Measurements from ENCODE around the gene LRIG2. TPM values are rescaled to one million over a fixed set of nuclear protein-coding genes. Genes with fewer than 3 reads are reported as not detected.
A peak's percentile ranks its signal among the peaks of the same experiment; 100 is the strongest.
"Not testable (repeated sequence)": the region's sequence is repeated elsewhere in the genome, so short reads cannot be mapped to it uniquely, and the experiment has no call there.

Gene LRIG2
- total RNA-seq, 1 experiment from 2014 or later: 6.1 TPM

DNA sequence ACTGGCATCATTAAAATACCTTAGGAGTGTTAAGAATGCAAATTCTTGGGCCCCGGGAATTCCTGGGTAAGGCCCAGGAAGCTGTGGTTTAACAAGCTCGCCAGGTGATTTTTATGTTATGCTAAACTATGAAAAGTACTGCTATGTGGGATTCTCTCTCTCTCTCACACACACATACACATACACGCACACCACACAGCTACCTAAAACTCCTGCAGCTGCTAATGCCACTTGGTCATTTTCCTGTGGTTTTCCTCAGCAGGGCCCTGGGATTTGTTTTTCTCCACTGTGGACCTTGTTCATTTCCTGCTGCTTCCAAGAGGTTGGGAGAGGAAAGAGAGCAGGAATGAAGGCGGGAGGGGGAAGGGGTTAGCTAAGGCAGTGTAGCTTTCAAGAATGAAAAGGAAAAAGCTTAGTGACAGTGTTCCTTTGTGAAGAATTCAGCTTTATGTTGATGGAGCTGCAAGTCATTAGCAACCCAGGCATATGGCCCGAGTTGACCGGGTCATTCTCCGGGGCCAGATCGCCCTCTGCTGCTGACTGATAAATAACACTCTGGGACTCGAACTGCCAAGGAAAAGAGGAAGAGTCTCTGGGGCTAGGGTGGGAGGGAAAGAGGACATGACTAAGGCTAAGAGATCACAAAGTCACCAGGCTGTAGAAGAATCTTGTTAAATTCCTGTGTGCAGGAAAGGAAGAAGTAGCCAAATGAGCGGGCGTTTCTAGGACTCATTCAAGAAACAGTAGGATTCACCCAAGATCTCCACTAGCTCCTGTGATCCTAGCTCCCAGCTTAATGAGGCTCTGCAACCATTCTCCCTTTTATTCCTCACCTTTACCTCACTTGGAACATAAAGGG lies 30.5 kb upstream of the LRIG2 start:
- peak; percentile 90 for DNase-seq
- Histone ChIP-seq H3K27ac (ENCODE audit: low read length) (peak overlapping the region; percentile 66), H3K36me3 (ENCODE audit: low read depth, low read length) (no peaks in the 10 kb centered on the region), H3F3A (ENCODE audit: low read length, unreplicated experiment) (no peaks in the 10 kb centered on the region), H3K9me3 (ENCODE audit: low read length) (no peaks in the 10 kb centered on the region), H3K9me2 (replicated peaks; ENCODE audit: low read length) (no peaks in the 10 kb centered on the region), H3K27me3 (ENCODE audit: low read length) (no peaks in the 10 kb centered on the region), H3K79me2 (ENCODE audit: low read length) (no peaks in the 10 kb centered on the region), H2AFZ (ENCODE audit: low read length) (peak overlapping the region; percentile 79), H3K9ac (ENCODE audit: low read length) (peak overlapping the region; percentile 7; the same call in 1 of the 2 replicates), H3K4me2 (ENCODE audit: low read length) (peak overlapping the region; percentile 65), H3K4me3 (ENCODE audit: low read length) (peak overlapping the region; percentile 12; the same call in 1 of the 2 replicates), H4K20me1 (ENCODE audit: low read length) (no peaks in the 10 kb centered on the region), H3K4me1 (ENCODE audit: insufficient read depth, low read length) (peaks cover 27% of the 10 kb centered on the region)
- POLR2A ChIA-PET (ENCODE audit: unreplicated experiment): interaction anchor here (0.6 to 0.9 kb wide), 7 partner anchors 30 to 165 kb away, joined by 3 to 23 read pairs (median 4); partner anchors contain the start of gene SLC16A1
- CTCF ChIA-PET: interaction anchor here (0.6 to 1.8 kb wide), 19 partner anchors 21 to 354 kb away, joined by 3 to 25 read pairs (median 4); partner anchors contain the start of genes LRIG2, PPM1J and SLC16A1
- no TSS peak for BruUV-seq (replicated peaks)
- intact Hi-C loops (cut with micrococcal nuclease): loop anchor here (1.0 to 2.0 kb wide), 5 partner anchors 30 to 326 kb away; partner anchors contain the start of gene LRIG2
- TF ChIP-seq CTCF (conservative IDR thresholded peaks at IDR 0.05; ENCODE audit: low read depth, low read length) (peak; percentile 84), EZH2phosphoT487 (IDR thresholded peaks at IDR 0.05; ENCODE audit: borderline replicate concordance, low read length) (no peak)
- peak; percentile 91 for ATAC-seq

GRCh38 chr1:113043144-113043488 lies 29.9 kb upstream of the LRIG2 start:
- H3F3A ChIP-seq (ENCODE audit: low read length, unreplicated experiment); H3K27me3 ChIP-seq (ENCODE audit: low read length); H3K9me3 ChIP-seq (ENCODE audit: low read length); H4K20me1 ChIP-seq (ENCODE audit: low read length); H3K4me3 ChIP-seq (ENCODE audit: low read length); ATAC-seq; H3K9me2 ChIP-seq (replicated peaks; ENCODE audit: low read length); H3K79me2 ChIP-seq (ENCODE audit: low read length); DNase-seq; H3K36me3 ChIP-seq (ENCODE audit: low read depth, low read length): not testable (repeated sequence)
- Histone ChIP-seq H3K9ac (ENCODE audit: low read length) (peak overlapping the region; percentile 7; the same call in 1 of the 2 replicates), H2AFZ (ENCODE audit: low read length) (peak overlapping the region; percentile 79), H3K27ac (ENCODE audit: low read length) (peak overlapping the region; percentile 66), H3K4me1 (ENCODE audit: insufficient read depth, low read length) (peaks cover 27% of the 10 kb centered on the region), H3K4me2 (ENCODE audit: low read length) (peak overlapping the region; percentile 65)
- intact Hi-C loops (cut with micrococcal nuclease): loop anchor here (2.0 kb wide), 2 partner anchors 30 to 326 kb away; partner anchors contain the start of gene LRIG2
- CTCF ChIA-PET: interaction anchor here (0.6 to 1.8 kb wide), 9 partner anchors 22 to 328 kb away, joined by 3 to 25 read pairs (median 5); partner anchors contain the start of genes LRIG2 and PPM1J
- BruUV-seq (replicated peaks): TSS peak; percentile 8
- POLR2A ChIA-PET (ENCODE audit: unreplicated experiment): interaction anchor here (0.6 kb wide), 3 partner anchors 47 to 149 kb away, joined by 3 to 5 read pairs (median 4); no protein-coding TSS in a partner anchor

DNA sequence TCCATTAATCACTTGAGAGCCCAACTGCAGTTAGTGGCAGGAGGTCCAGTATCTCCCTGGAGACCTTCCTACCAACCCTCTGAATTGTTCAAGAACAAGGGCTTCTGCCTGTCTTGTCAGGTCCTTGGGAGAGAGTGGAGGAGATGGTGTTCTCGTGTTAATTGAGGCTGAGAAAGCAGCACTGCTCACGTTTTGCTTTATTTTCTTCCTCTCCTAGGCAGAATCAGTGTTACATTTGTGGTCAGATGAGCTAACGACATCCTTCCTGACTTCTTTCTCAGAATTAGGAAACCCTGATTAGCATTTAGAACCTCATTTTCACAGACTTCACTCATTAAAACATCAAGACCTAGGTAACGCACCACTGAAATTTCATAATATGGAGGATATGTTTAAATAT lies 26.4 kb upstream of the LRIG2 start:
- Histone ChIP-seq H3K36me3 (ENCODE audit: low read depth, low read length) (no peaks in the 10 kb centered on the region), H3F3A (ENCODE audit: low read length, unreplicated experiment) (no peaks in the 10 kb centered on the region), H3K27ac (ENCODE audit: low read length) (no peak overlapping the region), H3K27me3 (ENCODE audit: low read length) (no peaks in the 10 kb centered on the region), H4K20me1 (ENCODE audit: low read length) (no peaks in the 10 kb centered on the region), H3K9me3 (ENCODE audit: low read length) (no peaks in the 10 kb centered on the region), H3K4me1 (ENCODE audit: insufficient read depth, low read length) (peaks cover 23% of the 10 kb centered on the region), H3K79me2 (ENCODE audit: low read length) (no peaks in the 10 kb centered on the region), H3K4me3 (ENCODE audit: low read length) (no peak overlapping the region), H3K9me2 (replicated peaks; ENCODE audit: low read length) (no peaks in the 10 kb centered on the region), H3K9ac (ENCODE audit: low read length) (no peak overlapping the region), H3K4me2 (ENCODE audit: low read length) (no peak overlapping the region), H2AFZ (ENCODE audit: low read length) (no peak overlapping the region)
- CTCF ChIA-PET: no interaction called here
- POLR2A ChIA-PET (ENCODE audit: unreplicated experiment): no interaction called here
- intact Hi-C loops (cut with micrococcal nuclease): no loop called here
- DNase-seq (no peak), ATAC-seq (no peak)
- TF ChIP-seq EZH2phosphoT487 (IDR thresholded peaks at IDR 0.05; ENCODE audit: borderline replicate concordance, low read length): no peak
- TF ChIP-seq CTCF (conservative IDR thresholded peaks at IDR 0.05; ENCODE audit: low read depth, low read length): no peak
- TF ChIP-seq EZH2 (IDR thresholded peaks at IDR 0.05; ENCODE audit: low read length, unreplicated experiment): no peak
- no TSS peak for BruUV-seq (replicated peaks)

Data from PC-3 (cell line).